K562 (cell line): Measurements from ENCODE around the gene MAML1. TPM values are rescaled to one million over a fixed set of nuclear protein-coding genes. Genes with fewer than 3 reads are reported as not detected.

ENCODE experiments used
- ARNT ChIP-seq, 2 experiments: fragments of 450-650 bp; IDR thresholded peaks; 2 replicates each; pipeline ENCODE4 v1.6.1; 2016; ENCODE audit warnings: mild to moderate bottlenecking in 1 of 2
- BRF1 ChIP-seq: IDR thresholded peaks from 3 replicates; pipeline ENCODE4 v1.6.1; 2011; ENCODE audit warnings: borderline replicate concordance, mild to moderate bottlenecking; ENCODE audit not compliant: insufficient read length; ENCODE audit errors: extremely low read depth
- HDGF ChIP-seq: fragments of 450-650 bp; IDR thresholded peaks from 2 replicates; pipeline ENCODE4 v1.6.1; 2016
- HNRNPLL ChIP-seq: fragments of 200-400 bp; formaldehyde crosslinking; IDR thresholded peaks from 2 replicates; pipeline ENCODE4 v1.6.1; 2017; ENCODE audit warnings: low read length, low read depth, mild to moderate bottlenecking; ENCODE audit not compliant: poor library complexity, severe bottlenecking
- IFI16 ChIP-seq: fragments of 250-450 bp; sonication (Bioruptor Pico); IDR thresholded peaks from 2 replicates; pipeline ENCODE4 v2.1.2; 2022; ENCODE audit warnings: mild to moderate bottlenecking, inconsistent platforms
- MECOM ChIP-seq: fragments of 250-450 bp; sonication (Bioruptor Pico); IDR thresholded peaks from 2 replicates; pipeline ENCODE4 v1.8.0; 2022; ENCODE audit warnings: inconsistent platforms
- MTF1 ChIP-seq: fragments of 250-450 bp; sonication (Bioruptor Pico); IDR thresholded peaks from 2 replicates; pipeline ENCODE4 v1.9.0; 2021; ENCODE audit warnings: moderate library complexity, mild to moderate bottlenecking, inconsistent platforms, borderline replicate concordance
- NR2C1 ChIP-seq, 2 experiments: fragments of 450-650 bp; IDR thresholded peaks; 2 replicates each; pipeline ENCODE4 v1.6.1; 2017; ENCODE audit warnings: mild to moderate bottlenecking in 2 of 2, antibody characterized with exemption in 1 of 2, inconsistent platforms in 1 of 2, missing compliant biosample characterization in 1 of 2, missing genetic modification characterization in 1 of 2
- NR3C1 ChIP-seq: sonication (generic); formaldehyde crosslinking; IDR thresholded peaks from 2 replicates; pipeline ENCODE4 v1.8.1; 2022; ENCODE audit warnings: missing genetic modification reagents
- NUFIP1 ChIP-seq: fragments of 450-650 bp; IDR thresholded peaks from 2 replicates; pipeline ENCODE4 v1.6.1; 2018; ENCODE audit not compliant: partially characterized antibody
- PHF21A ChIP-seq: fragments of 450-650 bp; IDR thresholded peaks from 2 replicates; pipeline ENCODE4 v1.6.1; 2017; ENCODE audit warnings: low read depth, borderline replicate concordance
- RBBP5 ChIP-seq: fragments of 200-600 bp; sonication (generic); IDR thresholded peaks from 2 replicates; pipeline ENCODE4 v1.6.1; 2012; ENCODE audit warnings: borderline replicate concordance, mild to moderate bottlenecking, low read length, control low read depth, inconsistent platforms; ENCODE audit not compliant: insufficient read depth, poor library complexity, severe bottlenecking
- SLC30A9 ChIP-seq: fragments of 250-450 bp; sonication (Bioruptor Pico); IDR thresholded peaks from 2 replicates; pipeline ENCODE4 v1.8.0; 2022; ENCODE audit warnings: mild to moderate bottlenecking, moderate library complexity
- TEAD4 ChIP-seq, 2 experiments: sonication (generic) in 1 of 2; formaldehyde crosslinking in 1 of 2; IDR thresholded peaks; 2 replicates each; pipeline versions ENCODE4 v1.6.1 to v1.8.0; 2012 to 2022; ENCODE audit warnings: borderline replicate concordance in 1 of 2, inconsistent platforms in 1 of 2, low read length in 1 of 2, mild to moderate bottlenecking in 1 of 2, missing genetic modification reagents in 1 of 2
- ZC3H11A ChIP-seq: IDR thresholded peaks from 2 replicates; pipeline ENCODE4 v1.6.1; 2012; ENCODE audit warnings: low read depth, low read length, improper control_type of control experiment
- ZNF133 ChIP-seq: fragments of 250-450 bp; sonication (Bioruptor Pico); IDR thresholded peaks from 2 replicates; pipeline ENCODE4 v1.4.0; 2020; ENCODE audit warnings: mild to moderate bottlenecking
- ZNF197 ChIP-seq: fragments of 200-800 bp; sonication (Bioruptor generic); IDR thresholded peaks from 2 replicates; pipeline ENCODE4 v1.6.1; 2016; ENCODE audit warnings: low read depth, missing genetic modification characterization, missing compliant biosample characterization
- ZNF583 ChIP-seq: fragments of 250-450 bp; sonication (Bioruptor Pico); IDR thresholded peaks from 2 replicates; pipeline ENCODE4 v1.4.0; 2020
- polyA plus RNA-seq, 8 experiments: library from polyadenylated mRNA; depleted of rRNA in 4 of 8; stranded (reverse) in 5 of 8; unstranded in 3 of 8; fragments of >200 nt; fragmentation: Nextera tagmentation in 2 of 8; fragmentation: Illumina TruSeq in 1 of 8; extraction: Ambion mirVana in 2 of 8; extraction: Trizol in 1 of 8; gene quantifications; 2 replicates each; pipeline versions ENCODE4 v1.2.1 to v1.2.3, GENCODE V29; 2011 to 2014; ENCODE audit warnings: inconsistent platforms in 1 of 8, missing spikeins in 1 of 8
- total RNA-seq, 7 experiments: library from RNA; depleted of rRNA in 6 of 7; stranded (reverse); fragments of >200 nt in 6 of 7; fragmentation: Illumina TruSeq in 2 of 7; extraction: Trizol in 2 of 7; gene quantifications; 2 replicates each; pipeline versions ENCODE4 v1.2.1 to v1.2.3, GENCODE V29; 2011 to 2021; ENCODE audit warnings: low replicate concordance in 1 of 7
- TF ChIP-seq, protein P1 (sequence below): fragments of 250-450 bp; sonication (Bioruptor Pico); IDR thresholded peaks from 2 replicates; pipeline ENCODE4 v1.6.1; 2021; ENCODE audit warnings: mild to moderate bottlenecking
- TF ChIP-seq, protein P2 (sequence below): fragments of 250-450 bp; sonication (Bioruptor Pico); IDR thresholded peaks from 2 replicates; pipeline ENCODE4 v1.4.0; 2020; ENCODE audit warnings: mild to moderate bottlenecking
- TF ChIP-seq, protein P3 (sequence below): fragments of 250-450 bp; sonication (Bioruptor Pico); IDR thresholded peaks from 2 replicates; pipeline ENCODE4 v1.8.0; 2021; ENCODE audit warnings: mild to moderate bottlenecking, moderate library complexity
- TF ChIP-seq, protein P4 (sequence below): fragments of 250-450 bp; sonication (Bioruptor Pico); IDR thresholded peaks from 2 replicates; pipeline ENCODE4 v1.8.0; 2021; ENCODE audit warnings: moderate library complexity, mild to moderate bottlenecking, inconsistent platforms
- TF ChIP-seq, protein P5 (sequence below): sonication (generic); formaldehyde crosslinking; IDR thresholded peaks from 2 replicates; pipeline ENCODE4 v1.4.0; 2020; ENCODE audit warnings: mild to moderate bottlenecking, missing genetic modification reagents
- TF ChIP-seq, protein P6 (sequence below): sonication (generic); formaldehyde crosslinking; IDR thresholded peaks from 2 replicates; pipeline ENCODE4 v1.9.0; 2022; ENCODE audit warnings: mild to moderate bottlenecking, missing genetic modification reagents

The MAML1 gene
- total and polyA plus RNA-seq, 9 of the 15 experiments (the other 6 are each of a cell fraction or from before 2014, with no cell fraction given) = 0.32 to 18.4 (median 7.0) TPM

DNA sequence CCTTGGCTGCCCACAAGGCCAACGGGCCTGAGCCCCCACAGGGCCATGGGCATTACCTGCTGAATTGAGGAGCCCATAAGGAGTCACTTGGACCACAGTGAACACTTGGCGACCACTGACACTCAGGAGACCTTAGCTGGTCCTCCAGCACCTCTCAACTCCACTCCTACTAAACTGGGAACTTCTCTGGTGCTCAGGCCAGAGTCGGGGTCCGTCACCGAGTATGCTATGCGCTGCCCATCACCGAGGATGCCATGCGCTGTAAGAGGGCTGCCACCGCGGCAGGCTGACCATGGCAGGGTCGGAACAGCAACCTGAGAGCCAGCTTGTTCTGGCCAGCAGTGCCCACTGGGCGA lies 87.5 kb downstream of the MAML1 start (continued):
- TF ChIP-seq, protein P1, sequence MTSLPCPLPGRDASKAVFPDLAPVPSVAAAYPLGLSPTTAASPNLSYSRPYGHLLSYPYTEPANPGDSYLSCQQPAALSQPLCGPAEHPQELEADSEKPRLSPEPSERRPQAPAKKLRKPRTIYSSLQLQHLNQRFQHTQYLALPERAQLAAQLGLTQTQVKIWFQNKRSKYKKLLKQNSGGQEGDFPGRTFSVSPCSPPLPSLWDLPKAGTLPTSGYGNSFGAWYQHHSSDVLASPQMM = no peak
- TF ChIP-seq, protein P2, sequence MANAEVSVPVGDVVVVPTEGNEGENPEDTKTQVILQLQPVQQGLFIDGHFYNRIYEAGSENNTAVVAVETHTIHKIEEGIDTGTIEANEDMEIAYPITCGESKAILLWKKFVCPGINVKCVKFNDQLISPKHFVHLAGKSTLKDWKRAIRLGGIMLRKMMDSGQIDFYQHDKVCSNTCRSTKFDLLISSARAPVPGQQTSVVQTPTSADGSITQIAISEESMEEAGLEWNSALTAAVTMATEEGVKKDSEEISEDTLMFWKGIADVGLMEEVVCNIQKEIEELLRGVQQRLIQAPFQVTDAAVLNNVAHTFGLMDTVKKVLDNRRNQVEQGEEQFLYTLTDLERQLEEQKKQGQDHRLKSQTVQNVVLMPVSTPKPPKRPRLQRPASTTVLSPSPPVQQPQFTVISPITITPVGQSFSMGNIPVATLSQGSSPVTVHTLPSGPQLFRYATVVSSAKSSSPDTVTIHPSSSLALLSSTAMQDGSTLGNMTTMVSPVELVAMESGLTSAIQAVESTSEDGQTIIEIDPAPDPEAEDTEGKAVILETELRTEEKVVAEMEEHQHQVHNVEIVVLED (CRISPR knock-in tag) = no peak
- TF ChIP-seq HNRNPLL = no peak
- TF ChIP-seq, protein P3, sequence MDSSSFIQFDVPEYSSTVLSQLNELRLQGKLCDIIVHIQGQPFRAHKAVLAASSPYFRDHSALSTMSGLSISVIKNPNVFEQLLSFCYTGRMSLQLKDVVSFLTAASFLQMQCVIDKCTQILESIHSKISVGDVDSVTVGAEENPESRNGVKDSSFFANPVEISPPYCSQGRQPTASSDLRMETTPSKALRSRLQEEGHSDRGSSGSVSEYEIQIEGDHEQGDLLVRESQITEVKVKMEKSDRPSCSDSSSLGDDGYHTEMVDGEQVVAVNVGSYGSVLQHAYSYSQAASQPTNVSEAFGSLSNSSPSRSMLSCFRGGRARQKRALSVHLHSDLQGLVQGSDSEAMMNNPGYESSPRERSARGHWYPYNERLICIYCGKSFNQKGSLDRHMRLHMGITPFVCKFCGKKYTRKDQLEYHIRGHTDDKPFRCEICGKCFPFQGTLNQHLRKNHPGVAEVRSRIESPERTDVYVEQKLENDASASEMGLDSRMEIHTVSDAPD (CRISPR knock-in tag) = no peak
- TF ChIP-seq ARNT (IDR thresholded peaks at IDR 0.05) = no peak
- TF ChIP-seq TEAD4 (IDR thresholded peaks at IDR 0.05; ENCODE audit: low read length) = no peak
- no peak for TF ChIP-seq TEAD4 (CRISPR knock-in tag; IDR thresholded peaks at IDR 0.05; ENCODE audit: borderline replicate concordance)
- no peak for TF ChIP-seq NUFIP1
- TF ChIP-seq, protein P4, sequence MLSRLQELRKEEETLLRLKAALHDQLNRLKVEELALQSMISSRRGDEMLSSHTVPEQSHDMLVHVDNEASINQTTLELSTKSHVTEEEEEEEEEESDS = no peak
- no peak for TF ChIP-seq ZNF197 (CRISPR knock-in tag)
- no peak for TF ChIP-seq ZNF133 (CRISPR knock-in tag)
- TF ChIP-seq IFI16 (CRISPR knock-in tag) = peak; percentile 80
- no peak for TF ChIP-seq PHF21A
- TF ChIP-seq ZC3H11A = no peak
- TF ChIP-seq NR3C1 = no peak
- TF ChIP-seq, protein P5, sequence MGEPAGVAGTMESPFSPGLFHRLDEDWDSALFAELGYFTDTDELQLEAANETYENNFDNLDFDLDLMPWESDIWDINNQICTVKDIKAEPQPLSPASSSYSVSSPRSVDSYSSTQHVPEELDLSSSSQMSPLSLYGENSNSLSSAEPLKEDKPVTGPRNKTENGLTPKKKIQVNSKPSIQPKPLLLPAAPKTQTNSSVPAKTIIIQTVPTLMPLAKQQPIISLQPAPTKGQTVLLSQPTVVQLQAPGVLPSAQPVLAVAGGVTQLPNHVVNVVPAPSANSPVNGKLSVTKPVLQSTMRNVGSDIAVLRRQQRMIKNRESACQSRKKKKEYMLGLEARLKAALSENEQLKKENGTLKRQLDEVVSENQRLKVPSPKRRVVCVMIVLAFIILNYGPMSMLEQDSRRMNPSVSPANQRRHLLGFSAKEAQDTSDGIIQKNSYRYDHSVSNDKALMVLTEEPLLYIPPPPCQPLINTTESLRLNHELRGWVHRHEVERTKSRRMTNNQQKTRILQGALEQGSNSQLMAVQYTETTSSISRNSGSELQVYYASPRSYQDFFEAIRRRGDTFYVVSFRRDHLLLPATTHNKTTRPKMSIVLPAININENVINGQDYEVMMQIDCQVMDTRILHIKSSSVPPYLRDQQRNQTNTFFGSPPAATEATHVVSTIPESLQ = no peak
- TF ChIP-seq HDGF = no peak
- TF ChIP-seq ZNF583 (CRISPR knock-in tag) = peak; percentile 7; the same call in 1 of the 2 replicates
- no peak for TF ChIP-seq BRF1
- no peak for TF ChIP-seq SLC30A9 (CRISPR knock-in tag)
- no peak for TF ChIP-seq NR2C1 (IDR thresholded peaks at IDR 0.05)
- TF ChIP-seq NR2C1 (tag; IDR thresholded peaks at IDR 0.05) = peak; percentile 51
- TF ChIP-seq MECOM (CRISPR knock-in tag) = 0 out of 2 replicates have a peak, but pooled peaks have one; percentile 57
- TF ChIP-seq MTF1 = peak; percentile 80; the same call in 1 of the 2 replicates
- no peak for TF ChIP-seq RBBP5
- TF ChIP-seq, protein P6, sequence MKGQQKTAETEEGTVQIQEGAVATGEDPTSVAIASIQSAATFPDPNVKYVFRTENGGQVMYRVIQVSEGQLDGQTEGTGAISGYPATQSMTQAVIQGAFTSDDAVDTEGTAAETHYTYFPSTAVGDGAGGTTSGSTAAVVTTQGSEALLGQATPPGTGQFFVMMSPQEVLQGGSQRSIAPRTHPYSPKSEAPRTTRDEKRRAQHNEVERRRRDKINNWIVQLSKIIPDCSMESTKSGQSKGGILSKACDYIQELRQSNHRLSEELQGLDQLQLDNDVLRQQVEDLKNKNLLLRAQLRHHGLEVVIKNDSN (CRISPR knock-in tag) = no peak
